H1 (cell line): Measurements from ENCODE around the gene ATP11A.

Experiments used
- ATF3 ChIP-seq: IDR thresholded peaks from 2 replicates; pipeline ENCODE4 v1.6.1; 2011; ENCODE audit warnings: low read depth, mild to moderate bottlenecking, low read length; ENCODE audit not compliant: insufficient read depth
- CEBPB ChIP-seq: IDR thresholded peaks from 2 replicates; pipeline ENCODE4 v1.6.1; 2012; ENCODE audit warnings: low read depth, low read length
- CTCF ChIP-seq, 3 experiments: IDR thresholded peaks; 1 replicate in 2 of 3; 2 replicates in 1 of 3; pipeline versions ENCODE4 v1.5.1 to v1.6.1; 2011; ENCODE audit warnings: low read length in 3 of 3, mild to moderate bottlenecking in 3 of 3, inconsistent platforms in 2 of 3, low read depth in 1 of 3, moderate library complexity in 1 of 3; ENCODE audit not compliant: insufficient read depth in 1 of 3; ENCODE audit errors: control extremely low read depth in 1 of 3
- EP300 ChIP-seq, 2 experiments: IDR thresholded peaks; 1 replicate in 1 of 2; 2 replicates in 1 of 2; pipeline ENCODE4 v1.6.1; 2011 to 2012; ENCODE audit warnings: low read depth in 2 of 2, low read length in 2 of 2, mild to moderate bottlenecking in 2 of 2, borderline replicate concordance in 1 of 2, inconsistent platforms in 1 of 2, moderate library complexity in 1 of 2
- EZH2 ChIP-seq: fragments of 200-600 bp; sonication (generic); IDR thresholded peaks from 2 replicates; pipeline ENCODE4 v1.7.1; 2012; ENCODE audit warnings: low read depth, mild to moderate bottlenecking, moderate library complexity, low read length, inconsistent platforms; ENCODE audit not compliant: severe bottlenecking
- GABPA ChIP-seq: IDR thresholded peaks from 2 replicates; pipeline ENCODE4 v1.6.1; 2011; ENCODE audit warnings: mild to moderate bottlenecking, low read length, moderate library complexity, borderline replicate concordance; ENCODE audit not compliant: insufficient read depth
- KDM1A ChIP-seq: fragments of 200-600, 300-600 bp; sonication (generic); IDR thresholded peaks from 2 replicates; pipeline ENCODE4 v1.7.1; 2016; ENCODE audit warnings: mild to moderate bottlenecking, low read length, borderline replicate concordance
- POLR2AphosphoS5 ChIP-seq: IDR thresholded peaks from 2 replicates; pipeline ENCODE4 v1.6.1; 2011; ENCODE audit warnings: low read depth, low read length
- RAD21 ChIP-seq, 2 experiments: IDR thresholded peaks in 1 of 2; conservative IDR thresholded peaks in 1 of 2; 2 replicates each; pipeline ENCODE4 v1.6.1; 2011; ENCODE audit warnings: low read depth in 2 of 2, low read length in 2 of 2, improper control_type of control experiment in 1 of 2, inconsistent platforms in 1 of 2, mild to moderate bottlenecking in 1 of 2, moderate library complexity in 1 of 2

GRCh38 chr13:112720251-112720650 lies 30.4 kb downstream of the ATP11A start:
- TF ChIP-seq GABPA (no peak), CTCF (IDR thresholded peaks at IDR 0.05; ENCODE audit: control extremely low read depth in 1 of 3, insufficient read depth in 1 of 3, low read depth in 1 of 3, low read length in 3 of 3) (no peak), CEBPB (no peak), KDM1A (no peak), EZH2 (no peak), POLR2AphosphoS5 (no peak), RAD21 (IDR thresholded peaks at IDR 0.05 in 1 of 2, conservative IDR thresholded peaks at IDR 0.05 in 1 of 2; ENCODE audit: low read depth in 2 of 2, low read length in 2 of 2) (no peak), EP300 (IDR thresholded peaks at IDR 0.05; ENCODE audit: borderline replicate concordance in 1 of 2, low read depth in 2 of 2, low read length in 2 of 2) (no peak), ATF3 (no peak)
